GM10266 (cell line): Measurements from ENCODE around the gene NGEF.

Experiments
- DNase-seq: peaks from one replicate; pipeline ENCODE4 v3.0.0; 2012; ENCODE audit errors: extremely low spot score
- TF ChIP-seq, protein P1 (sequence below): IDR thresholded peaks from 2 replicates; pipeline ENCODE4 v1.5.1; 2012; ENCODE audit warnings: mild to moderate bottlenecking, low read depth; ENCODE audit not compliant: control insufficient read depth, insufficient read depth; ENCODE audit errors: missing control alignments

Gene NGEF

DNA sequence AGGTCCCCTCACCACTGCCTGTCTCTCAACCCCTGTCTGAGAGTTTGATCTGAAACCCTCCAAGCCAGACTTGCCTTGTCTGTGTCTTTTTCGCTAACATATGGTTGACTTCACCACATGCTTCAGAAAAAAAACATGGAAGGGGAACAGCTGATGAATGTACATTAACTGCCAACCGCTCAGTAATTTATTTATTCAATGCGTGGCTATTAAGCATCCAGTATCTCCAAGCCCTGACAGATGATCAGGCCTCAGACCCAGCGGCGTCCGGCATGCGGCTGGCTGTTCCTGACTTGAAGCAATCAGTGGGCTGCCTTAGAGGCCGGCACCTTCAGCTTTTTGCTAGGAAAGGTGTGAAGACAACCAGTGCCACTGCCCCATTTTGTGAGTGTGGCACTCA, 62.3 kb downstream of the NGEF start:
- TF ChIP-seq, protein P1, sequence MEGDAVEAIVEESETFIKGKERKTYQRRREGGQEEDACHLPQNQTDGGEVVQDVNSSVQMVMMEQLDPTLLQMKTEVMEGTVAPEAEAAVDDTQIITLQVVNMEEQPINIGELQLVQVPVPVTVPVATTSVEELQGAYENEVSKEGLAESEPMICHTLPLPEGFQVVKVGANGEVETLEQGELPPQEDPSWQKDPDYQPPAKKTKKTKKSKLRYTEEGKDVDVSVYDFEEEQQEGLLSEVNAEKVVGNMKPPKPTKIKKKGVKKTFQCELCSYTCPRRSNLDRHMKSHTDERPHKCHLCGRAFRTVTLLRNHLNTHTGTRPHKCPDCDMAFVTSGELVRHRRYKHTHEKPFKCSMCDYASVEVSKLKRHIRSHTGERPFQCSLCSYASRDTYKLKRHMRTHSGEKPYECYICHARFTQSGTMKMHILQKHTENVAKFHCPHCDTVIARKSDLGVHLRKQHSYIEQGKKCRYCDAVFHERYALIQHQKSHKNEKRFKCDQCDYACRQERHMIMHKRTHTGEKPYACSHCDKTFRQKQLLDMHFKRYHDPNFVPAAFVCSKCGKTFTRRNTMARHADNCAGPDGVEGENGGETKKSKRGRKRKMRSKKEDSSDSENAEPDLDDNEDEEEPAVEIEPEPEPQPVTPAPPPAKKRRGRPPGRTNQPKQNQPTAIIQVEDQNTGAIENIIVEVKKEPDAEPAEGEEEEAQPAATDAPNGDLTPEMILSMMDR: no peak
- no peak for DNase-seq

DNA sequence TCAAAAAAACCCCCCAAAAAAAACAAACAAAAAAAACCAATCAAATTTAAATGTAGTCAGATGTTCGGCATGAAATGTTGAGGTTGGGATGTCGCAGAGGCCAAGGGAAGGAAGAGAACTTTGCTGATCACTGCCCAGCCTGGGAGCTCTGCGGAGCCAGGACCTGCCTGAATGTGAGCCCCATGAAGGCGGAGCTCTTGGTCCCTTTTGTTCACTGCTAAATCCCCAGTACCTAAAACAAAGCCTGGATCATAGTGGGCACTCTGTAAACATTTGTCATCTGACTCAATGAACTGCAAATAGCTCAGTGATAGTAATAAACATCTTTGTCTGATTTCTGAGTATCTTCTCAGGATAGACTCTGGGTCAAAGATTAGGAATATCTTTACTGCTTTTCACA, 64.0 kb downstream of the NGEF start:
- DNase-seq: no peak
- TF ChIP-seq, protein P1: no peak

DNA sequence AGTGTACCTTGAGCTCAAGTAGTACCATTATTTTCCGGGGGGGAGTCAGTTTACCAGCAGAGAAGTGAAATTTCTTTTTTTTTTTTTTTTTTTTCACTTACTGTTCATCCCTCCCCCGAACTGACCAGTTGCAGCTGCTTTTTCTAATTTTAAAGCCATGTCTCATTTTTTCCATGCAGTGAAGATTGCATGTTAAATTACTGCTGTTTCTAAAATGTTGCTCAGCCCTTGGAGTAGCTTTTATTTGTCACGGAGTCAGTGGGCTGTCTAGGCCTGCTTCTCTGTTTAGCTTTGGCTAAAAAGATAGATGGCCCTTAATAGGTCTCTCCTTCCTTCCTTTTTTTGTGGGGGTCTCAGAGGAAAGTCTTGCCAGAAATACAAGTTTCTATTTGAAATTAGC, 70.2 kb downstream of the NGEF start:
- DNase-seq: peak; percentile 45
- TF ChIP-seq, protein P1: no peak

DNA sequence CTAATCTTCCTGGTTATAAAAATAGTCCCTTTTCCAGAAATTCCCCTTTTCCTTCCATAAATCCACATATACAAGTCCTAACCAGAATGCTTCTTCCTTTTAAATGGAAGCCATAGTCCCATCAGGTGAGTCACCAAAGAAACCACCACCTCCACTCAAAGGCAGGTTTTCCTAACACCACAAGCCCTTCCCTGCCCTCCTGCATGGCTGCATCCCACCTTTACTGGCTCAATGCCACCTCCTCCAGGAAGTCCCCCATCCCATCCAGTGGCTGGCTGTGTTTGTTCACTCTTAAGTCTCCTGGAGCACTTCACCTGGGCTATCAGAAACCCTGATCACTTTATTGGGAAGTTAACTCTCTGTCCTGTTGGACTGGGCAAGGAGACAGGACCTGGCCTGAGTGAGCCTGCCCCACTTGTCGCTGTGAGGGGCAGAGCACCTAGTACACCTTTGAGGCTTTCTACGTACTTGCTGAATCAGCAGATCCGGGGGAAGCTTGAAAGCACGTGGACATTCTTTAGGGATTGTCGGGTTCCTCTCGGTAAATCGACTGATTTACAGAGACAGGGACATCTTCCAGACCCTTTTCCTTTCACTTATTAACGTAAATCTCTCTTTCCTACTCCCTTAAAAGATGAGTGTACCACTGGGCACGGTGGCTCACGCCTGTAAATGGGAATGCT, 71.0 kb downstream of the NGEF start:
- TF ChIP-seq, protein P1: no peak
- no peak for DNase-seq

DNA sequence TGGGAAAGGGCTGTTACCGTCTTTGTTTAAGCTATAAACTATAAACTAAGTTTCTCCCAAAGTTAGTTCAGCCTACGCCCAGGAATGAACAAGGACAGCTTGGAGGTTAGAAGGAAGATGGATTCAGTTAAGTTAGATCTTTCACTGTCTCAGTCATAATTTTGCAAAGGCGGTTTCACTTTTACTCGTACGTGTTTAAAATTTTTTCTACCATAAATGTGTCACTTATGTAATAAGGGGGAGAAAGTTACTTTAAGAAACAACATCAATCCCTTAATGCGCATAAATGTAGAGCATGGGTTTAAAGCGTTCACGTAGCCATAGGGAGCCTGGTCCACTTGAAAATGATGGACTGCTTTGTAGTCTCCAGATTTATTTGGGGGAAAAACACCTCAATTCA, 71.7 kb downstream of the NGEF start:
- TF ChIP-seq, protein P1: no peak
- no peak for DNase-seq

DNA sequence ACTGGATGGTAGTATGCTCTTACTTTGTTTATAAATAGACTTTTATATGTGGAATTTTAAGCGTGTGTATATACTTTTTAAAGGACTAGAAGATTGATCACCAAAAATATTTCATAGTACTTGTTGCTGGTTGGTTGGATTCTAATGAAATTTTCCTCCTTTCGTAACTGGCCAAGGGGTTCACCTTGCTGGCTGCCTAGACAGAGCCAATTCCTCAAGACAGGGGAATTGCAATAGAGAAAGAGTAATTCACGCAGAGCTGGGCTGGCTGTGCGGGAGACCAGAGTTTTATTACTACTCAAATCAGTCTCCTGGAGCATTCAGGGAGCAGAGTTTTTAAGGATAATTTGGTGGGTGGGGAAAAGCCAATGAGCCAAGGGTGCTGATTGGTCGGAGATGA, 72.3 kb downstream of the NGEF start:
- no peak for DNase-seq
- TF ChIP-seq, protein P1: no peak

DNA sequence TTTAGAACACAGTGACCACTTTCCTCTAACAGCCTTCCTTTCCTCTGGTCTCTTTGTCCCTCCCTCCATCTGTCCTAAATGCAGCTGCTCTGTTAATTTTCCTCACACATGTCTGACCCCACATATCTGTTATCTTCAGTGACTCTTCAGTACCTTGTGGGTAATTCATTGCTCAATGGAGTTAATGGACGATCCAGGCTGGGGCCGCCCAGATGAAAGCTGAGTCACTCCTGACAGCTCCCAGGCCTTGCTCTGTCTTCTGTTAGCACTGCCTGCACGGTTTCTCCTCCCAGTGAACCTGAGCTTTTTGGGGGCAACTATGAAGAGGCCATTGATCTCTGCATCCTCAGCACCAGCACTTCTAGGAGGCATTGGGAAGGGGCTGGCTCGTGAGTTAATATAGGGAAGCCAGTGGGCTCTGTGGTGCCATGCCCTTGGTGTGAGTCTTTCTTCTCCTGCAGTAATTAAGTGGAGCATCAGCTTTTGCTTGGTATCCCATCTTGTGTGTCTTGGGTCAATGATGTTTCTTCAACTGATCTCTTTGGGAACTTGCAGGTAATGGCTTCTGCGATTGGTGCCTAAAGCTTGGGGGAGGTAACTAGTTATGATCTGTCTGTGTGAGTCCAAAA, 75.7 kb downstream of the NGEF start:
- TF ChIP-seq, protein P1: no peak
- DNase-seq: no peak
